NK-92 treated with Interleukin-12 subunit alpha and Interleukin-12 subunit beta, amount 100 ng/mL, for 24 hours (cell line): ENCODE data around the gene TNS2.

Source experiments
- DNase-seq: peaks from one replicate; lab custom pipeline; 2025; lab: John Stamatoyannopoulos, UW

The TNS2 gene

DNA sequence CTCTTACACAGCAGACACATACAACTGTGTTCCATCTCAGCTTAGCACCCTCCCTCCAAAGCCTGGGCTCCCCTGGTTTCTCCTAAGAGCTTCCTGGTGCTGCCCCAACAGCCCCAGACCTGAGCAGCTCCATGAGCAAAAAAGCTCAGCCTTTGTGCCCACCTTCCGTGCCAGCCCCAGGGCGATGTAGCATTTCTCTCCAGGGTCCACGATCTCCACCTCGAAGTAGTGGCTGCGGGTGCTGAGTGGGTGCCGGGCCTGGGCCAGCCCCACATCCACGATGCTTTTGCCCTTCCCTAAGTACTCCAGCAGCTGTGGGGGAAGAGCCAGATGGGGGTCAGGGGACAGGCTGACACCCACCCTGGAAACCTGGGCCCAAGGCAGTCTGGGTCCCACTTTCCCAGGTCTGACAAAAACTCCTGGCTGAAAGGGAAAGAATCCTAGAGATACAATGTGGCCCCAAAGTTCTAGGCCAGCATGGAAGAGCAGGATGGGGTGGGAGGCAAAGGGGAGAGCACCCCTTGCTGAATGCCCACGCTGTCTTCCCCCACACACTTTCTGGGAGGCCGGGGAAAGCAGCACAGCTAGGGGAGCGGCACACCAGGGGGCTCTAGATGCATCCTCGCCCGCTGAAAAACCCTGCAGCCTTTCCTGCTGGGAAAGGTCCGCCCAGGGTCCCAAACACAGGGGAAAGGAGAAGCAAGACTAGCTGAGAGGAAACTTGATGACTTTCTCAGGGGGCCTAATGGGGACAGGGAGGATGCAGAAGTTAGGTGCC lies 18.3 kb downstream of the TNS2 start:
- DNase-seq: no peak

DNA sequence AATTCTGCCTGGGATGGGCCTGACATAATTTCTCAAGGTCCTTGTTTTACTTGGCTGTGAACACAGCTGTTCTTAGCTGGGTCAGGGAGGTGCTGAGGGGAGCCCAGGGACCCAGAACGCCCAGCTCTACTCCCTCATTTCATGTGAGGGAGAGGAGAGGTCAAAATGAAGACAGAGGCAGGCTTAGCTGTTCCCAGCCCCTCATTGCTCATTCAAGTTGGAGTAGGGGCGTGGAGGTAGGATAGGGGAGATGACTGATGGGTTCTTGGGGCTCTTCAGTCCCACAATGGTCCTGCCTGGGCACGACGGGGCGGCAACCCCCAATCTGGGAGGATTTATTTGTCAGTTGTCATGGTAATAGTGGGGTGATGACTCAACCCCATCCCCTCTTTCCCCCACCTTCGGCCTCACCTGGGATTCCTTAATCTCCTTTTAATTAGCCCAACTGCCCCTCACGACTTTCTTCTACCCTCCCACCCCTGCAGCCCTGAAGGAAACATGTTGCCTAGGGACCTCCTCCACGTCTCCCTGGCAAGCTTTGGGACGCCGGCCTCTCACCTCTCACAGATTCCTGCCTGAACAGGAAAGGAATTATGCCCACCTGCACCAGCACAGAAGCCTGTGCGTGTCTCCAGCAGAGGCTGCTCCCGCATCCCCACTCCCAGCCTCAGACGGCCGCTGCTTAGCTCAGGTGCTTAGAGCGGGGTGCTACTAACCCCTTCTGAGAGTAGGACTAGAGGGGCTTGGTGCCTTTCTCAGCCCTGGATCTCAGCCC lies 19.1 kb downstream of the TNS2 start:
- no peak for DNase-seq

DNA sequence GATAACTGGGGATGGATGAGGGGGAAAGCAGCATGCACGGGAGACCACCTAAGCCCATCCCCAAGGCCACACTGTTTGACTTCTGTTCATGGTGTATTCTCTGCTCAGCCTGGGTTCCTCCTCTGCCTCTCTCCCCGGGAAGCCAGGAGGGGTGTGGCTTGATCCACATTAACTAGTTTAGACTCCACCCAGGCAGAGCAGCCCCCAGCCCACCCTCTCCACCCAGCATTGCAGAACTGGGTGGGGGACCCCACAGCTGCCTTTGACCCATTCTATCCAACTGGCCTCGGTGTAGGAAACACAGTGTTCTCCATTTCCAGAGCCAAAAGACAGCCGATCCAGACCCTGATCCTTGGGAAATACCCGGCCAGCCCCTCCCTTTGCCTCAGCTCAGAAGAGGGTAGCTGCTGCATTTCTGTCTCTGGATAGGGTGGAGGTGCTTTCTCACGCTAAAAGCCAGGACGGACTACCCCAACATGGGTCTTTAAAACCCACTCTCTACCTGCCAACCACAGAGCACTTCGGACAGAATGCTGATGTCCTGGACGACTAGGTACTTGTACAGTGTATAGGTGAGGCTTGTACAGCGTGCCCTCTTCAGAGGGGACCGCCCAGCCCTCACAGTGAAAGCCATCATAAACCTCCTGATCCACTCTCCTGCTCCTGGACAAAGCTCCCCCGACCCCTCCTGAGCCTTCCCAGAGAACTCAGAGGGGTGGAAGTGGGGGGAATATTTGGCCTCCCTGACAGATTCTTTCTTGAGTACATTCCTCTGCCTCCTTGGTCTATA lies 20.0 kb downstream of the TNS2 start:
- no peak for DNase-seq

DNA sequence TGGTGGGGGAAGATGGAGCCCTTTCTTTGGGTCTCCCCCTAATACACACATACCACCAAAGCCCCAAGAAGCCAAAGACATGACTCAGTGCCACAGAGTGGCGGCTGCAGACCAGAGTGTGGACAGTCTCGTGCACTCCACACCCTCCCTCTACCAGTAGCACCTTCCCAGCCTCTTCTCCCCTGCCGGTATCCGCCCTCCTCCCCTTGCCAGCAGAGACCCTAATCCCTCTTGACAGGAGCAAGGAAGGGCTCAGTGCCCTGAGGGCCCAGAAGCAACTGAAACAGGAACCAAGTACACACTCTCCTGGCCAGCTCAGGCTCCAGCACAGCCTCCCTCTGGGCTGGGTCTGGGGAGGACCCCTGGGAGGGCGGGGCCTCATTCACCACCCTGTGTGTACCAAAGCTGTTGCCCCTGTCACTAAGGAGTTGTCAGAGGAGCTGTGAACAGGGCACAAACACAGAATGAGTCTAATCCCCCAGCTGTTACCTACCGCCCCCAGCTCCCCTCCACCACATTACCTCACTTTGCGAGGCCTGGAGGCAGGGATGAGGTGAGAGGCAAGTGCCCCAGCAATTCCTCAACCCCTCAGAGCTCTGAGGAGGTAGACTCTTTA lies 21.1 kb downstream of the TNS2 start:
- no peak for DNase-seq

DNA sequence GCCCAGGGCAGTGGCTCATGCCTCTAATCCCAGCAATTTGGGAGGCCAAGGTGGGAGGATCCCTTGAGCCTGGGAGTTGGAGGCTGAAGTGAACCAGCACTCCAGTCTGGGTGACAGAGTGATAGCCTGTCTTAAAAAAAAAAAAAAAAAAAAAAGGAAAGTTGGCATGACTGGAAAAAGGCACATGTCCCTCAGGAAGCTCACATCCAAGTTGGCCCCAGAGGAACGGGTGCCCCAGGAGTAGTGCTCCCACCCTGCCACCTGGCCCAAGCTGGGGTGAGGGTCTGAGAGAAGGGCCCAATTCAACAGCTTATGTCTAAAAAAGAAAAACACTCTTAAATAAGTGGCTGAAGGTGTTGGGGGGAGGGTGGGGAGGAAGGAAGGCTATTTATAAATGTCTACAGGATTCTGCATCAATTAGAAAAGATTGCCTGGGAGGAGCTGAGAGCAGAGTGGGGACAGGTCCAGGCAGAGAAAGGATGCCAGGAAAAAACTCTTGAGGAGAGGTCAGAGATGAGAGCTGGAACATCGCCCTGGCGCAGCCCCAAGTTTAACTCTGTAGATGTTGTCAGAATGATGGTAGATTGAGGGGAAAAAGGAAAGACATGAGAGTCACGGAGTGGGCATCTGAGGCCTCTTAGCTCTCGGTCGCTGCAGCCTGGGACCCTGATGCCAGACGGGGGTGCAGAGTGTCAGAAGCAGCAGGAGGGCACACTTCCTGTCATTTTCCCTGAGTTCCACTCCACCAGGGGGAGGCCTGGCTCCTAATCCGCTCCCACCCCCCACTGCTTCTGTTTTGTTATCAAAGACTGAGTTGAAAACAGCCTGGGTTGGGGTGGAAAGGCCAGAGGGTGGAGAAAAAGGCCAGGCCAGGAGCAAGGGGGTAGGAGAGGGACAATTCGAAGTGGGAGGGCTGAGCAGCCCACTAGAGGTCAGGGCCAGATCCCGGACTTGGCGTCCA lies 22.0 kb downstream of the TNS2 start:
- DNase-seq: no peak

DNA sequence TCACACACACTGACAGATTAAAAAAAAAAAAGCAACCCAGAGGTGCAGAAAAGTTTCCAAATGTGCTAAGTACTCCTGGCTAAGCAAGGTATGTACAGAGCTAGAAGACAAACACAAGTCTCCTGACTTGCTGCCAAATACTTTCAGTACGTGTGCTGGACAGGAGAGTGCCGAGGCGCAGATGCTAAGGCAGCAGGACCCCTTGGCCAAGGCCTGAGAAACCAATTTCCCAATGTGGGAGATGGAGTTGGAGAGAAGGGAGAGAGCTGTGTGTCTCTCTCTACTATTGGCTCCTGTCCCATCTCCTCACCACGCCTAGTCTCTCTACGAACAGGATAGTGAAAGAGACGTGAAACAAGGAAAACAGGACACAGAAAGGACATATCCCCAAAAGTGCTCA lies 24.0 kb downstream of the TNS2 start:
- DNase-seq: no peak

DNA sequence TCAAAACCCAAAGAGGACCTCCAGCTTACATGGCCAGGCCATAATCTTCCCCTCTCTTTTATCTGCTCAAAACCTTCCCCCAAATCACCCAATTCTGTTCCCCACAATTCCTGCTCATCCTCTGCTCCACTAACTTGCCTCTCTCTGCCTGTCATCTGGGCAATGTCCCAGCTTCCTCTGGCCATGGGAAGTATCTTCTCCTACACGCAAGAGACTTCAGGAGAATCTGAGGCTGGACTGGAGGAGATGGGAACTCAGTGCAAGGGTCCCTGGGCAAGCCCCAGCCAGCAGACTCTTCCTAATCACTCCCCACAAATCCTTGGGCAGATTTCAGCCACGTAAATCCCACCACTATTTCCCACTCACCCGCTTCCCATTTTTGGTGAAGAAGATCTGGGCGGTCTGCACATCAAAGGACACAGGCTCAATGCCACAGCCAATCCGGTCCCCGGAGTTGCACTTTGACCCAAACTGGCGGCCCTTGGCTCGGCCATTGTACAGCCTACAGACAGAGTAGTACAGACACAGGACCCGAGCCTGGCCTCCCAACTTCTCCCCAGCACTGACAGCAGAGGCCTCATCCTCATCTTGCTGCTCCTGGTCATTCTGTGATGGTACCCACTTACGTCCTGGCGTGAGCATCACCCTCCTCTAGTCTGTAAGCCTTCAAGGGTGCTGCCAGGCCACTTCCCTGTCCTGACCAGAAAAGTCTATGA lies 24.6 kb downstream of the TNS2 start:
- DNase-seq: no peak

DNA sequence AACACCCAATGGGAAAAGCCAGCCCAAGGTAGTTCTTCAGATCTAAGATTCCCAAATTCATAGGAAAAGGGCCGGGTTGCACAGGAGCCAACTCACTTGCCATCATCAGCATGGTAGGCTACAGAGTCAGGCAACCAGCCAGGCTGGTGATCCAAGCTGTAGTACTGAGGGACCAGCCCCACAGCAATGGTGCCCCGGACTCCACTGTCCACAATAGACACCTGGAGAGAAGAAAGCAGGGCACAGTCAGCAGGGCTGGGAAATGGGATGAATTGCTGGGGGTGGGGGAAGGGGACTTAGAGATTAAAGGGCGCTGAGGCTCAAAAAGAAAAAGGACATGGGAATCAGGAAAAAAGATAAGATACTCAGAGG lies 25.1 kb downstream of the TNS2 start:
- no peak for DNase-seq

DNA sequence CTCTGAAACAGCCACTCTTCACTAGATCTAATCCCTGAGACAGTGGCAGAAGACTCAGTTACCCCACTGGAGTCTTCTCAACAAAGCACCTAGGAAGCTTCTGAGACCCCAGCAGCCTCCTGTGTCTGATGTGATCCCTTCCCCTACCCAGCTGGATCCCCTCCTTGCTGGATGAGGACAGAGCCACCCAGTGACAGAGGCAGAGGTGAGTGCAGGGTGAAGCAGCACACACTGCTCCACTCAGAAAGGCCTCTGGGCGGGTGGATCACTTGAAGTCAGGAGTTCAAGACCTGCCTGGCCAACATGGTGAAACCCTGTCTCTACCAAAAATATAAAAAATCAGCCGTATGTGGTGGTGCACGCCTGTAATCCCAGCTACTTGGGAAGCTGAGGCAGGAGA lies 26.6 kb downstream of the TNS2 start:
- DNase-seq: no peak

DNA sequence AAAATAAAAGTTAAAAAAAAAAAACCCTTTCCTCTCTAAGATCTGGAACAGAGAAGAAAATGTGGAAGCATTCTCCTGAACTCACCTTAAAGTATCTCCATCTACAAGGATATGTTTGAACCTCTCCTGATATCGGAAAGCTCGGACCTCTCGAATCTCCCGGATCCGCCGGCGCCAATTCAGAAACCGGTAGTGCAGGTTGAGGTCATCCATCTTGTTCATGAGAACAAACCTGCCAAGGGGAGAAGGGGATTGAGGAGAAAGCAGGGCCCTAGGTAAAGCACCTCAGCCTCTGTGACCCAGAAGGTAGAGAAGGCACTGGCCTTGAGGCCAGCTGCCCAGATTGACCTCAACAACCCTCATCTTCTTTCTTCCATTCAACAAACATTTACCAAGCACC lies 27.2 kb downstream of the TNS2 start:
- DNase-seq: no peak

DNA sequence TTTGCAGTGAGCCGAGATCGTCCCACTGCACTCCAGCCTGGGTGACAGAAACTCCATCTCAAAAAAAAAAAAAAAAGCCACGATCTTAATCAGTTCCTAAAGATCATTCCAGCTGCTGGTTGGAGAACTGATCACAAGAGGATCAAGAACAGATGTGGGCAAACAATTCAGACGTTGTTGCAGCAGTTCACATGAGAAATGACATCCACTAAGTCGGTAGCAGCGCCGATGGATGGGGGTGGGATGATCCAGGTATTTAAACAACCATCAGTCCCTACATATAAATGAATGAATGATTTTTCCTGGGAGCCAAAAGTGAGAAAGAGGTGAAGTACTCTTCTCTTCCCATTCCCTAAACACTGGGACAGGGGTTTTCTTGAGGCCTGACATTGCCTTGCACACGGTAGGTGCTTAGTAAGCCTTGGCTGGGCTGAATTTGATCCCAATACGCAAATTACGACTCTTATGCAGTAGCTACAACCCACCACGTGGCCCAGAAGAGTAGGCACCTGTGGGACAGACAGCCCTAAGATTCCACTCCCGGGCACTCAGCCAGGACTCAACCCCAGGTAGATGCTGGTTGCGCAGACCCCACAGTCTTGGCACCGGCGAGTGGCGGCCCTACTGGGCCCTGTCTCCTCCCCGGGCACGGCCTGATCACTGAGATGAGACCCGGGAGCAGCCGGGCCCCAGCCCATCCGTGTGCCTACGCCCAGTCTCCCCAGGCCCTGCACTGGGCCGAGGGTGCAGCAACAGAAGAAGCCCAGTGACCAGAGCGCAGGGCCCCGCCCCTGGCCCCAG lies 28.8 kb downstream of the TNS2 start:
- DNase-seq: peak; percentile 23

DNA sequence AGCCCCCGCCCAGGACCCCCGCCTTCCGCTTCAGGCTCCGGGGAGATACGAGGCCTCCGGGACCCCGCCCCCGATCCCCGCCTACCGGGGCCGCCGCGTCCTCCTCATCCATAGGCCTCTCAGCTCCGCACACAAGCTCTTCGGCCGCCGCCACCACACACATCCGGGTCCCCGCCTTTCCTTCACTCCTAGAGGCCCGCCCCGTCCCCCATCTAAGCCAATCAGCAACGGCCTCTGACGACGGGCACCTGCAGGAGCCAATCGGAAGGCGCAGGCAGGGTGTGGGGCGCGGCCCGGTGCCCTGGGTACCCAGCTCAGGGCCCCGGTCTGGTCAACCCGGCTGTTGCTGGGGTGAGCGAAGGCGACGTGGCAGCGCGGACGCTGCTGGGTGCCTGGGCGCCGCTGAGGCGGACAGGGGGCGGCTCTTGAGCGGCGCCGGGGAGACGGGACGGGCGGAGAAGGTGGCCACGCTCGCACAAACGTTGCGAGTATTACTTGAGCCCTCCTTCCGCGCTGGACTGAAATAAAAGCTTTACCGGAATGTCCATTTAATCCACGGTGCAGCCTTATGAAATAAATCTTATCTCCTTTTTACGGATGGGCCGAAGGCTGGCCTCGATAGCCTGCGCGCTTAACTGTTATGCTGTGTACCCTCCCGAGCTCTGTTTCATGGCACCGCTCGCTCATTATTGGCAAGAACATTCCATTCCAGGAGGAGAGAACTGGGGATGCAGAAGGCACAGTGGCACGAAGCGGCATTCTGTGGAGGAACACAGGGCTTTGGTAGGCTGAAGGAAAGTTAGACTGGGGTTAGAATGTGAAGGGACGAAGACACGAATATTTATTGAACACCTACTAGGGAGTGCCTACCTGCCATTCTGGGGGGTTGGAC lies 29.6 kb downstream of the TNS2 start, which contains the start of gene SPRYD3:
SPRYD3 (minus strand) TSS at position 165 of the 892 bp plus-strand sequence; CDS start at position 108, 57 bp downstream.
- DNase-seq: peak; percentile 93

DNA sequence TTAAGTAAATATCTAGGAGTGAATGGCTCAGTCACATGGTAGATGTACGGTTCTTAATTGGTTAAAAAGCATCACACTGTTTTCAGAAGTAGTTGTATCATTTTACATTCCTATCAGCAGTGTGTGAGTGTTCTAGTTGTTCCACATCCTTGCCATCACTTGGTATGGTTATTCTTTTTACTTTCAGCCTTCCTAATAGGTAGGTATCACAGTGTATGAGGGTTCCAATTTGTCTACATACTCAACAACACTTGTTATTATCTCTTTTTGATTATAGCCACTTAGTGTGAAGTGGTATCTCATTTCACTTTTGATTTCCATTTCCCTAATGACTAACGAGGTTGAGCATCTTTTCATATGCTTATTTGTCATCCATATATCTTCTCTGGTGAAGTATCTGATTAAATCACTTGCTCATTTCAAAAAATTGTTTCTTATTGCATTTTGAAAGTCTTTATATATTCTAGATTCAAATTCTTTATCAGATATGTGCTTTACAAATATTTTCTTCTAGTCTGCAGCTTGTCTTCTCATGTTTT lies 32.8 kb downstream of the TNS2 start:
- no peak for DNase-seq

DNA sequence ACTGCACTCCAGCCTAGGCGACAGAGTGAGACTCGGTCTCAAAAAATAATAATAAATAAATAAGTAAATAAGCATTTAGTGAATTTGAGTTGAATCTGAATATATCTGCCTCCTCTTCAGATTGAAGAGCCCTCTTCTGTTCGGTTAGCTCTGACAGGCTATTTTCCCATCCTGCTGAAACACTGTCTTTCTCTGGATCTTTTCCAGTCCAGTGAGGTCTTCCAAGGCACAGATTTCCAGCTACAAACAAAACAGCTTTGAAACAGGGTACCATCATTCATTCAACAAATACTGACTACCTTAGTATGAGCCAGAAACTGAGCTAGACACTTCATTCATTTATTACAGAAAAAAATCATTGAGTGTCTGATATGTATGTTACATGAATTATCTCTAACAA lies 36.5 kb downstream of the TNS2 start:
- no peak for DNase-seq

DNA sequence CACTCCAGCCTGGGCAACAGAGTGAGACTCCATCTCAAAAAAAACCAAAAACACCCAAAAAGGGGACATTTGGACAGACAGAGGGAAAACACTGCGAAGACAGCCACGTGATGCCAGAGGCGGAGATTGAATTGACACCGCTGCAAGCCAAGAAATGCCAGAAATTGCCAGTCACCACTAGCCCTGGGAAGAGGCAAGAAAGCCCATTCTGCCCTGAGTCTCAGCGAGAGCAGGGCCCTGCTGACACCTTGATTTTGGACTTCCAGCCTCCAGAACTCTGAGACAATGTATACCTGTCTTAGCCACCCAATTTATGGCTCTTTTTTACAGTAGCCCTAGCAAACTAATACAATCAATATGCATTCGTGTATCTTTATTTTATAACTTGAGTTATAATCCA lies 40.2 kb downstream of the TNS2 start:
- DNase-seq: no peak

DNA sequence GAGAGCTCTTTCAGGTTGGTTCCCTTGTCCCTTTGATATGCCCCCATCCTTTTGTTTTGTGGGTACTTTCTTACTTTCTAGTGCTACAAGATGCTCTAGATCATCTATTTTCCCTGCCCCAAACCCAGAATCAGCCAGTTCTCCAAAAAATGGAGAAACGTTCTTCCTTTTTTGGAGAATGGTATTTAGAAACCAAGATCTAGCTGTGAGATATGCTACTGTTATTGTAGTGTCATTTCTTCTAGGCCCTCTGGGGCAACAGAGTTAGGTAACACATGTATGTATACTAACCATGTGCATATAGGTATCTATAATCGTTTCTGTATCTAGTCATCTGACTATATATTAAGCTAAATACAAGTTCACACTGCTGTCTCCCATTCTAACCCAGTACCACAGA lies 40.7 kb downstream of the TNS2 start:
- DNase-seq: no peak

DNA sequence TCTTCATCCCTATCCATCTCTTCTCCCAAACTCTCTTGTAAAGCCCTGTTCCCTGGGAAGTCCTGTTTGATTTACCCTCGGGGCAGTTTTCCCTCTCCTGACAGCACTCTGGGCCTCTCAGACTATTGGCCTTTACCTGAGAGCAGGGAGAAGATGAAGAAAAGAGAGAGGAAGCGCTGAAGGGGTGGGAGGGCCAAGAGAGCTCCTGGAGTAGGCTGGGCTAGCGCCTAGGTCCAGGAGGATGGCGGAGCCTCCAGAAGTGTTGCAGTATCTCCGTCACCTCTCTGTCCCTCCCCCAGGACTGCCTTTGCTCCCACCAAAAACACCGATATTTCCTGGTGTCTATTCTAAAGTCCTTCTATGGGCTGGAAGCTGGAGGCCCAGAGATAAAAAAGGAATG lies 41.9 kb downstream of the TNS2 start:
- no peak for DNase-seq

DNA sequence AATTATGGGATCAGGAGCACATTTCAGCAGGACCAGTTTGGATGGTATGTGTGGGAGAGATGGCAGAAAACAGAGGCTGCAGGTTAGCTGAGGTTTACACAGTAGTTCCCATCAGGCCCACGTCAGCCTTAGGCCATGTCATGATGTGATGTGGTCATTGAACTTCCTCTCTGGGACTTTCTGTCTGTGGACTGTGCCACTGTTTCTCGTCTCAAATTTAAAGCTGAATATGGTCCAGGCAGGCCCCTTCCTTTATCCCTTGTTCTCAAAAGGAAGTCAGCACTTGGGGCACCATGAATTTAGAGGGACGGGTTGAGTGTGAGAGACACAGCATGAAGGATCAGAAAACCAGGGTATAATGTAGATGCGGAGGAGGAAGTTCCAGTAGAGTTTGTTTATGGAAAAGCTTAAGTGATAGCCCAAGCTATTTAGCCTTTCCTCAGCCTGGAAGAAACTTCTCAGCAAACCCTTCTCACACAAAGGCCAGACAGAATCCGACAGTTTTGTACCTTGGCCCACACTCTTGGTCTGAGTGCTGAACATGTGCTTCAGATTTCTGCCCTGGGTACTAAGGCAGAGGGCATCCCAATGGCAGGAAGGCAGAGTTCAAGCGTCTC lies 44.0 kb downstream of the TNS2 start:
- DNase-seq: no peak
